WERI-Rb-1 (cell line): ENCODE data around the gene METTL21A.

Experiments used
- DNase-seq: peaks from one replicate; pipeline ENCODE4 v3.0.0-alpha.2; 2020
- H3K27ac ChIP-seq: fragments of 250-450 bp; sonication (Bioruptor Pico); 2 replicates; pipeline ENCODE4 v1.5.1; 2020; ENCODE audit warnings: mild to moderate bottlenecking, moderate library complexity
- H3K27me3 ChIP-seq: fragments of 250-450 bp; sonication (Bioruptor Pico); 2 replicates; pipeline ENCODE4 v1.5.1; 2021; ENCODE audit warnings: mild to moderate bottlenecking, low read depth, moderate library complexity; ENCODE audit not compliant: insufficient read depth, severe bottlenecking
- H3K36me3 ChIP-seq: fragments of 250-450 bp; sonication (Bioruptor Pico); 2 replicates; pipeline ENCODE4 v1.5.1; 2020; ENCODE audit warnings: mild to moderate bottlenecking, moderate library complexity
- H3K4me3 ChIP-seq: 2 replicates; pipeline ENCODE4 v1.5.1; 2011; ENCODE audit warnings: low read depth, mild to moderate bottlenecking, control low read depth, low read length
- H3K9me3 ChIP-seq: fragments of 250-450 bp; sonication (Bioruptor Pico); 2 replicates; pipeline ENCODE4 v1.5.1; 2021; ENCODE audit warnings: mild to moderate bottlenecking, moderate library complexity; ENCODE audit not compliant: severe bottlenecking
- TF ChIP-seq, protein P1 (sequence below): IDR thresholded peaks from 2 replicates; pipeline ENCODE4 v1.5.1; 2011; ENCODE audit warnings: low read depth, mild to moderate bottlenecking, control low read depth, inconsistent platforms, low read length

The METTL21A gene

GRCh38 chr2:207625014-207625907, at the start of gene METTL21A:
Gene METTL21A (minus strand): TSS chr2:207625394. CDS start chr2:207624375, 1,019 bp downstream.
- Histone ChIP-seq H3K9me3 (no peaks in the 10 kb centered on the region), H3K27me3 (no peaks in the 10 kb centered on the region), H3K36me3 (peaks cover 26% of the 10 kb centered on the region), H3K27ac (peak within 1 kb of the TSS; percentile 91), H3K4me3 (peak within 1 kb of the TSS; percentile 92)
- peak; percentile 91 for DNase-seq
- TF ChIP-seq, protein P1, sequence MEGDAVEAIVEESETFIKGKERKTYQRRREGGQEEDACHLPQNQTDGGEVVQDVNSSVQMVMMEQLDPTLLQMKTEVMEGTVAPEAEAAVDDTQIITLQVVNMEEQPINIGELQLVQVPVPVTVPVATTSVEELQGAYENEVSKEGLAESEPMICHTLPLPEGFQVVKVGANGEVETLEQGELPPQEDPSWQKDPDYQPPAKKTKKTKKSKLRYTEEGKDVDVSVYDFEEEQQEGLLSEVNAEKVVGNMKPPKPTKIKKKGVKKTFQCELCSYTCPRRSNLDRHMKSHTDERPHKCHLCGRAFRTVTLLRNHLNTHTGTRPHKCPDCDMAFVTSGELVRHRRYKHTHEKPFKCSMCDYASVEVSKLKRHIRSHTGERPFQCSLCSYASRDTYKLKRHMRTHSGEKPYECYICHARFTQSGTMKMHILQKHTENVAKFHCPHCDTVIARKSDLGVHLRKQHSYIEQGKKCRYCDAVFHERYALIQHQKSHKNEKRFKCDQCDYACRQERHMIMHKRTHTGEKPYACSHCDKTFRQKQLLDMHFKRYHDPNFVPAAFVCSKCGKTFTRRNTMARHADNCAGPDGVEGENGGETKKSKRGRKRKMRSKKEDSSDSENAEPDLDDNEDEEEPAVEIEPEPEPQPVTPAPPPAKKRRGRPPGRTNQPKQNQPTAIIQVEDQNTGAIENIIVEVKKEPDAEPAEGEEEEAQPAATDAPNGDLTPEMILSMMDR = peak; percentile 51; the same call in 1 of the 2 replicates

DNA sequence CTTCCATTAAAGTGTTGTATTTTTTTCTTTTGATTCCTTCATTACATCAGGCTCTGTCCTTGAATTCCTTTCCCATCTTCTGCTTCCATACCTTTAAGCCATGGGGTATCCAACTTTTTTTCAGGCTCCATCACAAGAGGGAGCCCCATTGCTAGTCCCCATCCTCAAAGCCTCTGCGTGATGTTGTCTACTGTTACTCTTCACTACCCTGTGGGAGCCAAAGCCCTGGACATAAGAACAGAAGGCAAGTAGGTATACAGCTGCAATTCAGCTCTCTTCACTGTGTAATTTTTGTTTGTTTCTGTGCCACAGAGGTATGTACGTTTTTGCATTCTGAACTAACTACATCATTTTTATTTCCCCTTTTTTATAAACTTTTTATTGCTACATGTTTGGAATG, 49.6 kb upstream of the METTL21A start:
- no peak for DNase-seq
- no peaks in the 10 kb centered on the region for H3K9me3 ChIP-seq
- H3K36me3 ChIP-seq = no peaks in the 10 kb centered on the region
- no peak overlapping the region for H3K4me3 ChIP-seq
- no peaks in the 10 kb centered on the region for H3K27me3 ChIP-seq
- TF ChIP-seq, protein P1 = no peak
- no peak overlapping the region for H3K27ac ChIP-seq

DNA sequence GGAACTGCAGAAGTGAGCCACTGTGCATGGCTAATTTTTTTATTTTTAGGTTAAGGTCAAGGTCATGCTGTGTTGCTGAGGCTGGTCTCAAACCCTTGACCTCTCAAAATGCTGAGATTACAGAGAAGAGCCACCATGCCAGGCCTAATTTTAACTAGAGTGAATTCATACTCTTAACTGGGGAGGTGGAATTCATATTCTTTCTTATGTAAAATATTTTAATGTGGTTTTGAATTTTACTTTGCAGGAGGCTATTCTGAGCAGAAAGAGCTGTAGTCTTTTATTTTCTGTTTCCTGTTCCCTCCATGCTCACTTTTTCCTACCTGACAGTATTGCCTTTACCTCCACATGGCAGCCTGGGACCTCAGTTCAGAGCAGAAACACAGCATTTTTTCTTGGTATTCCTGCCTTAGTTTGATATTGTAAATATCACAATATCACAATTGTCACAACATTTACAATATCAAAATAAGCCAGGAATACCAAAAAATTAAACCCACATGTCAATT, 49.1 kb upstream of the METTL21A start:
- DNase-seq = no peak
- no peaks in the 10 kb centered on the region for H3K36me3 ChIP-seq
- no peak overlapping the region for H3K27ac ChIP-seq
- H3K27me3 ChIP-seq = no peaks in the 10 kb centered on the region
- no peaks in the 10 kb centered on the region for H3K9me3 ChIP-seq
- TF ChIP-seq, protein P1 = no peak
- no peak overlapping the region for H3K4me3 ChIP-seq

GRCh38 chr2:207673431-207673830, 48.2 kb upstream of the METTL21A start:
- H3K27ac ChIP-seq = no peak overlapping the region
- DNase-seq = no peak
- H3K4me3 ChIP-seq = no peak overlapping the region
- no peaks in the 10 kb centered on the region for H3K36me3 ChIP-seq
- no peaks in the 10 kb centered on the region for H3K9me3 ChIP-seq
- H3K27me3 ChIP-seq = no peaks in the 10 kb centered on the region
- TF ChIP-seq, protein P1 = no peak

- H3K36me3 ChIP-seq = no peaks in the 10 kb centered on the region
- no peak for DNase-seq
- no peaks in the 10 kb centered on the region for H3K27me3 ChIP-seq
- H3K9me3 ChIP-seq = no peaks in the 10 kb centered on the region
- no peak overlapping the region for H3K4me3 ChIP-seq
- H3K27ac ChIP-seq = no peak overlapping the region
- TF ChIP-seq, protein P1 = no peak
Observed at GRCh38 chr2:207670887-207671286, 45.7 kb upstream of the METTL21A start.
